Measurements from ENCODE around the gene MEIKIN. TPM values are rescaled to one million over a fixed set of nuclear protein-coding genes. Genes with fewer than 3 reads are reported as not detected.

Gene MEIKIN
- total RNA-seq, 1 donor = not detected

GRCh38 chr5:131825404-131826013 lies 120.0 kb downstream of the MEIKIN start:
- no peak for DNase-seq (ENCODE audit: low read depth)
- H3K4me3 ChIP-seq (ENCODE audit: low read depth, low read length) = no peak overlapping the region
- TF ChIP-seq CTCF (IDR thresholded peaks at IDR 0.05; ENCODE audit: insufficient read depth, low read length) = no peak

- H3K4me3 ChIP-seq (ENCODE audit: low read depth, low read length) = no peak overlapping the region
- no peak for TF ChIP-seq CTCF (IDR thresholded peaks at IDR 0.05; ENCODE audit: insufficient read depth, low read length)
Observed at GRCh38 chr5:131824631-131825030, 120.8 kb downstream of the MEIKIN start.

GRCh38 chr5:131821221-131821620 lies 124.2 kb downstream of the MEIKIN start:
- H3K4me3 ChIP-seq (ENCODE audit: low read depth, low read length) = no peak overlapping the region
- TF ChIP-seq CTCF (IDR thresholded peaks at IDR 0.05; ENCODE audit: insufficient read depth, low read length) = no peak
- peak; percentile 40 for DNase-seq (ENCODE audit: low read depth)

More at GRCh38 chr5:131824631-131825030, 120.8 kb downstream of the MEIKIN start:
- no peak for DNase-seq (ENCODE audit: low read depth)

GRCh38 chr5:131818001-131818724 lies 127.3 kb downstream of the MEIKIN start:
- TF ChIP-seq CTCF (IDR thresholded peaks at IDR 0.05; ENCODE audit: insufficient read depth, low read length) = no peak
- H3K4me3 ChIP-seq (ENCODE audit: low read depth, low read length) = no peak overlapping the region
- no peak for DNase-seq (ENCODE audit: low read depth)

- H3K4me3 ChIP-seq (ENCODE audit: low read depth, low read length) = no peak overlapping the region
- TF ChIP-seq CTCF (IDR thresholded peaks at IDR 0.05; ENCODE audit: insufficient read depth, low read length) = no peak
- peak; percentile 88 for DNase-seq (ENCODE audit: low read depth)
Observed at GRCh38 chr5:131814990-131815389, 130.5 kb downstream of the MEIKIN start.

GRCh38 chr5:131812371-131813160 lies 132.9 kb downstream of the MEIKIN start:
- peak; percentile 2 for DNase-seq (ENCODE audit: low read depth)
- no peak for TF ChIP-seq CTCF (IDR thresholded peaks at IDR 0.05; ENCODE audit: insufficient read depth, low read length)
- no peak overlapping the region for H3K4me3 ChIP-seq (ENCODE audit: low read depth, low read length)
